ENCODE measurements around the gene FNDC1.

Gene FNDC1

GRCh38 chr6:159298840-159299239 is 129.6 kb downstream of the FNDC1 start:
- Histone ChIP-seq H3K79me2 (ENCODE audit: control insufficient read depth, low read length) (no peaks in the 10 kb centered on the region), H3K27me3 (ENCODE audit: control insufficient read depth, low read length) (peaks cover 6% of the 10 kb centered on the region; the same call in 1 of the 2 replicates), H3K4me3 (ENCODE audit: low read length) (no peak overlapping the region), H3K4me1 (ENCODE audit: control insufficient read depth, low read length) (no peaks in the 10 kb centered on the region), H3K9me2 (replicated peaks; ENCODE audit: control insufficient read depth, low read length) (no peaks in the 10 kb centered on the region), H4K20me1 (ENCODE audit: control insufficient read depth, insufficient read depth, low read depth, low read length) (no peaks in the 10 kb centered on the region), H3K4me2 (ENCODE audit: low read length) (no peak overlapping the region), H3K36me3 (ENCODE audit: control insufficient read depth, low read length) (no peaks in the 10 kb centered on the region), H3K9me3 (ENCODE audit: control insufficient read depth, insufficient read depth, low read length) (no peaks in the 10 kb centered on the region), H3F3A (ENCODE audit: control insufficient read depth, insufficient read depth) (no peaks in the 10 kb centered on the region), H3K27ac (ENCODE audit: low read depth, low read length) (no peak overlapping the region)
- TF ChIP-seq CTCF (IDR thresholded peaks at IDR 0.05; ENCODE audit: low read depth, low read length, poor library complexity, severe bottlenecking) = peak; percentile 44
- TF ChIP-seq EZH2phosphoT487 (IDR thresholded peaks at IDR 0.05; ENCODE audit: borderline replicate concordance, low read length) = no peak

GRCh38 chr6:159299566-159299965 is 130.4 kb downstream of the FNDC1 start:
- Histone ChIP-seq H3K4me3 (ENCODE audit: low read length) (no peak overlapping the region), H3K27ac (ENCODE audit: low read depth, low read length) (no peak overlapping the region), H3K36me3 (ENCODE audit: control insufficient read depth, low read length) (no peaks in the 10 kb centered on the region), H3K9me2 (replicated peaks; ENCODE audit: control insufficient read depth, low read length) (no peaks in the 10 kb centered on the region), H3K4me2 (ENCODE audit: low read length) (no peak overlapping the region), H3F3A (ENCODE audit: control insufficient read depth, insufficient read depth) (no peaks in the 10 kb centered on the region), H3K27me3 (ENCODE audit: control insufficient read depth, low read length) (peaks cover 6% of the 10 kb centered on the region; the same call in 1 of the 2 replicates), H4K20me1 (ENCODE audit: control insufficient read depth, insufficient read depth, low read depth, low read length) (no peaks in the 10 kb centered on the region), H3K4me1 (ENCODE audit: control insufficient read depth, low read length) (no peaks in the 10 kb centered on the region), H3K9me3 (ENCODE audit: control insufficient read depth, insufficient read depth, low read length) (no peaks in the 10 kb centered on the region), H3K79me2 (ENCODE audit: control insufficient read depth, low read length) (no peaks in the 10 kb centered on the region)
- TF ChIP-seq EZH2phosphoT487 (IDR thresholded peaks at IDR 0.05; ENCODE audit: borderline replicate concordance, low read length) = no peak
- TF ChIP-seq CTCF (IDR thresholded peaks at IDR 0.05; ENCODE audit: low read depth, low read length, poor library complexity, severe bottlenecking) = no peak

GRCh38 chr6:159301277-159301676 is 132.1 kb downstream of the FNDC1 start:
- Histone ChIP-seq H3K27ac (ENCODE audit: low read depth, low read length) (no peak overlapping the region), H3K4me1 (ENCODE audit: control insufficient read depth, low read length) (no peaks in the 10 kb centered on the region), H4K20me1 (ENCODE audit: control insufficient read depth, insufficient read depth, low read depth, low read length) (no peaks in the 10 kb centered on the region), H3K9me3 (ENCODE audit: control insufficient read depth, insufficient read depth, low read length) (no peaks in the 10 kb centered on the region), H3K9me2 (replicated peaks; ENCODE audit: control insufficient read depth, low read length) (no peaks in the 10 kb centered on the region), H3F3A (ENCODE audit: control insufficient read depth, insufficient read depth) (no peaks in the 10 kb centered on the region), H3K4me3 (ENCODE audit: low read length) (no peak overlapping the region), H3K27me3 (ENCODE audit: control insufficient read depth, low read length) (peaks cover 6% of the 10 kb centered on the region; the same call in 1 of the 2 replicates), H3K36me3 (ENCODE audit: control insufficient read depth, low read length) (no peaks in the 10 kb centered on the region), H3K79me2 (ENCODE audit: control insufficient read depth, low read length) (no peaks in the 10 kb centered on the region), H3K4me2 (ENCODE audit: low read length) (no peak overlapping the region)
- no peak for TF ChIP-seq EZH2phosphoT487 (IDR thresholded peaks at IDR 0.05; ENCODE audit: borderline replicate concordance, low read length)
- no peak for TF ChIP-seq CTCF (IDR thresholded peaks at IDR 0.05; ENCODE audit: low read depth, low read length, poor library complexity, severe bottlenecking)
